SK-N-MC (cell line): Measurements from ENCODE around the gene LRFN5.
"Not testable (repeated sequence)": the region's sequence is repeated elsewhere in the genome, so short reads cannot be mapped to it uniquely, and the experiment has no call there.

ENCODE experiments used
- EZH2 ChIP-seq: fragments of 200-600 bp; sonication (generic); IDR thresholded peaks from one replicate; pipeline ENCODE4 v1.6.1; 2017; ENCODE audit warnings: antibody characterized with exemption
- FOXP2 ChIP-seq: optimal IDR thresholded peaks from 2 replicates; pipeline ENCODE3; 2011; ENCODE audit warnings: mild to moderate bottlenecking, moderate library complexity; ENCODE audit not compliant: insufficient read depth; ENCODE audit errors: extremely low read length, control extremely low read depth
- POLR2AphosphoS5 ChIP-seq: IDR thresholded peaks from 2 replicates; pipeline ENCODE4 v1.6.1; 2012; ENCODE audit warnings: mild to moderate bottlenecking, low read depth, low read length, borderline replicate concordance

DNA sequence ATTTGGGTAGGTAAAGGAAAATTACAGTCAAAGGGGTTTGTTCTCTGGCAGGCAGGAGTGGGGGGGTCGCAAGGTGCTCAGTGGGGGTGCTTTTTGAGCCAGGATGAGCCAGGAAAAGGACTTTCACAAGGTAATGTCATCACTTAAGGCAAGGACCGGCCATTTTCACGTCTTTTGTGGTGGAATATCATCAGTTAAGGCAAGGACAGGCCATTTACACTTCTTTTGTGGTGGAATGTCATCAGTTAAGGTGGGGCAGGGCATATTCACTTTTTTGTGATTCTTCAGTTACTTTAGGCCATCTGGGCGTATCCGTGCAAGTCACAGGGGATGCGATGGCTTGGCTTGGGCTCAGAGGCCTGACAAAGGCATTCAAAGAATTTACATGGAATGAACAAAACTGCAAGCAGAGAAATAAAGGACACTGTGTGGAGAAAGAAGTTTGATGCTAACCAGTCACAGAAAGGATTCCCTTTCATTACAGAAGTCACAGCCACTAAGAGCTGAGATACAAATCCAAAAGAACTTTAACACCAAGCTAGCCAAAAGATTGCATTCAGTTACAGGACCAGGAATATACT lies 6.8 kb upstream of the LRFN5 start:
- not testable (repeated sequence) for TF ChIP-seq POLR2AphosphoS5, EZH2, FOXP2
